Right atrium auricular region (tissue), 2 donors: ENCODE data around the gene PSMC1. TPM values are rescaled to one million over a fixed set of nuclear protein-coding genes. Genes with fewer than 3 reads are reported as not detected.

Experiments
- DNase-seq: peaks from one replicate; pipeline ENCODE4 v3.0.0-alpha.2; 2019; ENCODE audit warnings: low spot score
- H3K27ac ChIP-seq, 2 donors: fragments of 200-600 bp; sonication (generic); 1 replicate in 1 of 2; 2 replicates in 1 of 2; pipeline ENCODE4 v1.5.1; 2016 to 2019
- H3K27me3 ChIP-seq, 2 donors: fragments of 200-600 bp; sonication (generic); one replicate each; pipeline versions ENCODE4 v1.5.1 to v1.6.0; 2017 to 2019
- H3K36me3 ChIP-seq: fragments of 200-600 bp; sonication (generic); one replicate; pipeline ENCODE4 v1.5.1; 2016
- H3K4me1 ChIP-seq, 2 donors: fragments of 200-600 bp; sonication (generic); one replicate each; pipeline versions ENCODE4 v1.5.1 to v1.6.0; 2017 to 2019
- H3K4me3 ChIP-seq, 2 donors: fragments of 200-600 bp; sonication (generic); 1 replicate in 1 of 2; 2 replicates in 1 of 2; pipeline ENCODE4 v1.5.1; 2017 to 2019; ENCODE audit warnings: mild to moderate bottlenecking in 1 of 2, moderate library complexity in 1 of 2
- H3K9me3 ChIP-seq, 2 donors: fragments of 200-600 bp; sonication (generic); one replicate each; pipeline ENCODE4 v1.5.1; 2019
- total RNA-seq, 2 donors: library from RNA; depleted of rRNA; stranded (reverse); fragments of >200 nt; gene quantifications; one replicate each; pipeline ENCODE4 v1.1.0, GENCODE V29; 2016
- TF ChIP-seq, protein P1 (sequence below), 2 donors: fragments of 200-600 bp; sonication (generic); IDR thresholded peaks; one replicate each; pipeline ENCODE4 v1.5.1; 2019; ENCODE audit warnings: antibody characterized with exemption in 2 of 2

The PSMC1 gene
- total RNA-seq, 2 donors from 2014 or later, result 142 to 159 TPM

GRCh38 chr14:90294872-90295271 is 38.5 kb downstream of the PSMC1 start:
- Histone ChIP-seq H3K27ac (no peak overlapping the region), H3K9me3 (no peaks in the 10 kb centered on the region), H3K4me1 (no peaks in the 10 kb centered on the region), H3K27me3 (no peaks in the 10 kb centered on the region), H3K4me3 (no peak overlapping the region), H3K36me3 (peaks cover 41% of the 10 kb centered on the region)
- no peak for DNase-seq
- TF ChIP-seq, protein P1, sequence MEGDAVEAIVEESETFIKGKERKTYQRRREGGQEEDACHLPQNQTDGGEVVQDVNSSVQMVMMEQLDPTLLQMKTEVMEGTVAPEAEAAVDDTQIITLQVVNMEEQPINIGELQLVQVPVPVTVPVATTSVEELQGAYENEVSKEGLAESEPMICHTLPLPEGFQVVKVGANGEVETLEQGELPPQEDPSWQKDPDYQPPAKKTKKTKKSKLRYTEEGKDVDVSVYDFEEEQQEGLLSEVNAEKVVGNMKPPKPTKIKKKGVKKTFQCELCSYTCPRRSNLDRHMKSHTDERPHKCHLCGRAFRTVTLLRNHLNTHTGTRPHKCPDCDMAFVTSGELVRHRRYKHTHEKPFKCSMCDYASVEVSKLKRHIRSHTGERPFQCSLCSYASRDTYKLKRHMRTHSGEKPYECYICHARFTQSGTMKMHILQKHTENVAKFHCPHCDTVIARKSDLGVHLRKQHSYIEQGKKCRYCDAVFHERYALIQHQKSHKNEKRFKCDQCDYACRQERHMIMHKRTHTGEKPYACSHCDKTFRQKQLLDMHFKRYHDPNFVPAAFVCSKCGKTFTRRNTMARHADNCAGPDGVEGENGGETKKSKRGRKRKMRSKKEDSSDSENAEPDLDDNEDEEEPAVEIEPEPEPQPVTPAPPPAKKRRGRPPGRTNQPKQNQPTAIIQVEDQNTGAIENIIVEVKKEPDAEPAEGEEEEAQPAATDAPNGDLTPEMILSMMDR (IDR thresholded peaks at IDR 0.05), result no peak

- Histone ChIP-seq H3K27me3 (no peaks in the 10 kb centered on the region), H3K27ac (no peak overlapping the region), H3K9me3 (no peaks in the 10 kb centered on the region), H3K36me3 (peaks cover 36% of the 10 kb centered on the region), H3K4me3 (no peak overlapping the region), H3K4me1 (peaks cover 0 to 2% of the 10 kb centered on the region in 2 donors)
- DNase-seq, result no peak
- TF ChIP-seq, protein P1 (IDR thresholded peaks at IDR 0.05), result no peak
These were observed 39.6 kb downstream of the PSMC1 start for GRCh38 chr14:90295870-90296516.

DNA sequence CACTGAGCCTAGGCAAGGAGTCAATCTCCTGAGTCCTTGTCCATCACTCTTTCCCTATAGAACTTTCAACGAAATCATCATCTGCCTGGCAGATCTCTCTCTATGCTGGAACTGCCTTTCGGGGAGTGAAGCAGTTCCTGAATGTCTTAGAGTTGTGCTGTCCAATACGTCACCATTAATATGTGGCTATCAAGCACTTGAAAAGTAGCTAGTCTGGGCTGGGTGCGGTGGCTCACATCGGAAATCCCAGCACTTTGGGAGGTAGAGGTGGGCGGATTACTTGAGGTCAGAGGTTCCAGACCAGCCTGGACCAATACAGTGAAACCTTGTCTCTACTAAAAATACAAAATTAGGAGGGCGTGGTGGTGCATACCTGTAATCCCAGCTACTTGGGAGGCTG is 40.3 kb downstream of the PSMC1 start:
- DNase-seq, result no peak
- Histone ChIP-seq H3K27ac (no peak overlapping the region), H3K36me3 (peaks cover 29% of the 10 kb centered on the region), H3K9me3 (no peaks in the 10 kb centered on the region), H3K4me1 (peaks cover 0 to 9% of the 10 kb centered on the region in 2 donors), H3K27me3 (no peaks in the 10 kb centered on the region), H3K4me3 (no peak overlapping the region)
- TF ChIP-seq, protein P1 (IDR thresholded peaks at IDR 0.05), result no peak

DNA sequence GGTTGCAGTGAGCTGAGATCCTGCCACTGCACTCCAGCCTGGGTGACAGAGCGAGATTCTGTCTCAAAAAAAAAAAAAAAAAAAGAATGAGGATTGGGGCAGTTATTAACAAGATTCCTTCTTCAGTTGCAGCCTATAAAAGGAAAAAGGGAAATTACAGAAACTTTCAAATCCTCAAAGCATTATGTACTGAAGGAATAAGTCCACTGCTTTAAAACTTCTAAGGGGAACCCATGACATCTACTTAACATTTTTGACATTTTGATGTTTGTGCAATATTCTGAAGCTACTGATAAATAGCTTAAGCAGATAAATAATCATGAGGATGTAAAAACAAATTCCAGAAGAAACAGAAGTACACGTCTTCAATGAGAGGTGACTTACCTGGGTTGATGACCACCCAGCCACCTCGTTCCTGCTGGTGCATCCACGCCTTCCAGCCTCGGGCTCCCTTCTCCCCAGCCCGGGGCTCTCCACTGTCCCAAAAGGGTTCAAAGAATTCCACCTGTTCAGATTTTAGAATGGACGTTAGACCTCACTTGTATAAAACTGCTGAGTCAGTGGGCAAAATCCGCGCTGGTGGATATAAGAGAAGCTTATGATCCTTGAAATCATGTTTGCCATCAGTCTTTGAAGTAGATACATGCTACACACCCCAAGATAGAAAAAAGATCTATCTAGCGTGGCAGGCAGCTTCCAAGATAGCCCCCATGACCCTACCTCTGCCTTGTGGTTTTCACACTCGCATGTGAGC is 41.7 kb downstream of the PSMC1 start:
- DNase-seq, result no peak
- Histone ChIP-seq H3K27ac (no peak overlapping the region), H3K4me1 (peaks cover 0 to 16% of the 10 kb centered on the region in 2 donors), H3K36me3 (peaks cover 15% of the 10 kb centered on the region), H3K9me3 (no peaks in the 10 kb centered on the region), H3K27me3 (no peaks in the 10 kb centered on the region), H3K4me3 (no peak overlapping the region)
- TF ChIP-seq, protein P1 (IDR thresholded peaks at IDR 0.05), result no peak

DNA sequence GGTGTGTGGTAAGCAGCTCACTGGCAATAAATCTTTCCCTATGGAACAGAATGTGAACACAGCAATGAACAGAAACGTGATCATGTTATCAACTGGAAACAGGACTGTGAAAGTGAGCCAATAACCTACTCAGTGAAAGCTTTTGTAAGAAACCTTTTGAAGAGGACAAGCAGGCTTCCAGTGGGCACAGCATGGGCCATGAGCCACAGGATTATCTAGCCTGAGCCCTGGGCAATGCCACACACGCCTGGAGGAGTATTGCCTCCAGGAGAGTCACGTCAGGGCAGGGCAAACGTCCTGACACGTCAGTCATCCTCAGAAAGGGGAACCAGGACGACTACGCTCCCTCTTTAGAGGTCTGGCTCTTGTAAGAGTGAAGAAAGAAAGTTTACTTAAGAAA is 43.1 kb downstream of the PSMC1 start:
- H3K27ac ChIP-seq, result peak overlapping the region; percentile 21 to 28
- no peaks in the 10 kb centered on the region for H3K9me3 ChIP-seq
- TF ChIP-seq, protein P1 (IDR thresholded peaks at IDR 0.05), result no peak
- H3K36me3 ChIP-seq, result peaks cover 16% of the 10 kb centered on the region
- no peak for DNase-seq
- no peak overlapping the region for H3K4me3 ChIP-seq
- no peaks in the 10 kb centered on the region for H3K27me3 ChIP-seq
- peaks cover 0 to 16% of the 10 kb centered on the region in 2 donors for H3K4me1 ChIP-seq
